Measurements from ENCODE around the gene MT1X. TPM values are rescaled to one million over a fixed set of nuclear protein-coding genes. Genes with fewer than 3 reads are reported as not detected.
"Not testable (repeated sequence)": the region's sequence is repeated elsewhere in the genome, so short reads cannot be mapped to it uniquely, and the experiment has no call there.

The MT1X gene
- total RNA-seq, 2 donors from 2014 or later: 308 to 320 TPM

- peaks cover 22% of the 10 kb centered on the region for H3K27me3 ChIP-seq (replicated peaks; ENCODE audit: insufficient read depth)
- H3K27ac ChIP-seq: no peak overlapping the region
- no peak for DNase-seq (ENCODE audit: low spot score)
- H3K4me1 ChIP-seq (ENCODE audit: control insufficient read depth in 1 of 2, low read depth in 2 of 2): peaks cover 5 to 21% of the 10 kb centered on the region in 2 donors
- ATAC-seq (ENCODE audit: insufficient number of reproducible peaks, low FRiP score, low read depth): no peak
- no peak overlapping the region for H3K4me3 ChIP-seq
- no peak for TF ChIP-seq CTCF (IDR thresholded peaks at IDR 0.05)
- no peaks in the 10 kb centered on the region for H3K36me3 ChIP-seq
- no peaks in the 10 kb centered on the region for H3K9me3 ChIP-seq
Measured at GRCh38 chr16:56672761-56673536, 9.3 kb upstream of the MT1X start.

GRCh38 chr16:56673921-56674320, 8.3 kb upstream of the MT1X start:
- peaks cover 4 to 17% of the 10 kb centered on the region in 2 donors for H3K4me1 ChIP-seq (ENCODE audit: control insufficient read depth in 1 of 2, low read depth in 2 of 2)
- no peak overlapping the region for H3K27ac ChIP-seq
- no peak overlapping the region for H3K4me3 ChIP-seq
- DNase-seq (ENCODE audit: low spot score): no peak
- TF ChIP-seq CTCF (IDR thresholded peaks at IDR 0.05): peak; percentile 61
- no peak for ATAC-seq (ENCODE audit: insufficient number of reproducible peaks, low FRiP score, low read depth)
- peaks cover 16% of the 10 kb centered on the region for H3K27me3 ChIP-seq (replicated peaks; ENCODE audit: insufficient read depth)
- no peaks in the 10 kb centered on the region for H3K9me3 ChIP-seq
- no peaks in the 10 kb centered on the region for H3K36me3 ChIP-seq

- H3K27ac ChIP-seq; ATAC-seq (ENCODE audit: insufficient number of reproducible peaks, low FRiP score, low read depth); H3K9me3 ChIP-seq; H3K36me3 ChIP-seq; DNase-seq (ENCODE audit: low spot score); H3K4me3 ChIP-seq: not testable (repeated sequence)
- peaks cover 4 to 12% of the 10 kb centered on the region in 2 donors for H3K4me1 ChIP-seq (ENCODE audit: control insufficient read depth in 1 of 2, low read depth in 2 of 2)
- peaks cover 15% of the 10 kb centered on the region for H3K27me3 ChIP-seq (replicated peaks; ENCODE audit: insufficient read depth)
Measured at GRCh38 chr16:56674570-56674969, 7.7 kb upstream of the MT1X start.

- no peak overlapping the region for H3K27ac ChIP-seq
- no peaks in the 10 kb centered on the region for H3K9me3 ChIP-seq
- ATAC-seq (ENCODE audit: insufficient number of reproducible peaks, low FRiP score, low read depth) (no peak), DNase-seq (ENCODE audit: low spot score) (no peak)
- peaks cover 9% of the 10 kb centered on the region for H3K27me3 ChIP-seq (replicated peaks; ENCODE audit: insufficient read depth)
- no peaks in the 10 kb centered on the region for H3K36me3 ChIP-seq
- no peak for TF ChIP-seq CTCF (IDR thresholded peaks at IDR 0.05)
- H3K4me3 ChIP-seq: peak overlapping the region; percentile 59
- H3K4me1 ChIP-seq (ENCODE audit: control insufficient read depth in 1 of 2, low read depth in 2 of 2): peaks cover 4 to 8% of the 10 kb centered on the region in 2 donors
Measured at GRCh38 chr16:56675685-56676210, 6.5 kb upstream of the MT1X start.

- ATAC-seq (ENCODE audit: insufficient number of reproducible peaks, low FRiP score, low read depth) (no peak), DNase-seq (ENCODE audit: low spot score) (no peak)
- H3K4me3 ChIP-seq: no peak overlapping the region
- no peak for TF ChIP-seq CTCF (IDR thresholded peaks at IDR 0.05)
- peaks cover 6 to 16% of the 10 kb centered on the region in 2 donors for H3K4me1 ChIP-seq (ENCODE audit: control insufficient read depth in 1 of 2, low read depth in 2 of 2)
- peaks cover 9% of the 10 kb centered on the region for H3K27me3 ChIP-seq (replicated peaks; ENCODE audit: insufficient read depth)
- no peak overlapping the region for H3K27ac ChIP-seq
- no peaks in the 10 kb centered on the region for H3K36me3 ChIP-seq
- H3K9me3 ChIP-seq: no peaks in the 10 kb centered on the region
Measured at GRCh38 chr16:56677474-56677873, 4.8 kb upstream of the MT1X start.

Data from thoracic aorta (tissue), 2 donors.